Thoracic aorta (tissue), 2 donors: Measurements from ENCODE around the gene ANAPC5. TPM values are rescaled to one million over a fixed set of nuclear protein-coding genes. Genes with fewer than 3 reads are reported as not detected.
A peak's percentile ranks its signal among the peaks of the same experiment; 100 is the strongest.

Source experiments
- ATAC-seq: fragments of 150-250 bp; one replicate; pipeline ENCODE4 v1.8.0; 2017; ENCODE audit warnings: low read depth; ENCODE audit not compliant: insufficient number of reproducible peaks, low FRiP score
- DNase-seq: peaks from one replicate; pipeline ENCODE4 v3.0.0-alpha.2; 2020; ENCODE audit warnings: low spot score
- H3K27ac ChIP-seq, 2 donors: fragments of 200-600 bp; sonication (generic); 1 replicate in 1 of 2; 2 replicates in 1 of 2; pipeline ENCODE4 v1.5.1; 2016; ENCODE audit warnings: mild to moderate bottlenecking in 2 of 2, moderate library complexity in 2 of 2
- H3K27me3 ChIP-seq: fragments of 200-600 bp; sonication (generic); replicated peaks from 2 replicates; pipeline ENCODE4 v1.6.0; 2016; ENCODE audit warnings: mild to moderate bottlenecking; ENCODE audit not compliant: insufficient read depth
- H3K36me3 ChIP-seq: fragments of 200-600 bp; sonication (generic); one replicate; pipeline ENCODE4 v1.5.1; 2016
- H3K4me1 ChIP-seq, 2 donors: fragments of 200-600 bp; sonication (generic); 1 replicate in 1 of 2; 2 replicates in 1 of 2; pipeline versions ENCODE4 v1.5.1 to v1.6.0; 2016; ENCODE audit warnings: low read depth in 2 of 2, mild to moderate bottlenecking in 1 of 2; ENCODE audit not compliant: control insufficient read depth in 1 of 2
- H3K4me3 ChIP-seq: fragments of 200-600 bp; sonication (generic); 2 replicates; pipeline ENCODE4 v1.5.1; 2016; ENCODE audit warnings: mild to moderate bottlenecking
- H3K9me3 ChIP-seq: fragments of 200-600 bp; sonication (generic); 2 replicates; pipeline ENCODE4 v1.5.1; 2016
- CTCF ChIP-seq: fragments of 200-600 bp; sonication (generic); IDR thresholded peaks from one replicate; pipeline ENCODE4 v1.5.1; 2019; ENCODE audit warnings: antibody characterized with exemption
- total RNA-seq, 2 donors: library from RNA; depleted of rRNA; stranded (reverse); fragments of >200 nt; gene quantifications; one replicate each; pipeline versions ENCODE4 v1.1.0 to v1.2.3, GENCODE V29; 2016

ANAPC5 gene
- total RNA-seq, 2 donors from 2014 or later: 113 to 174 TPM

GRCh38 chr12:121288158-121288845 is 63.9 kb downstream of the ANAPC5 start:
- H3K27ac ChIP-seq: peak overlapping the region in 1 of 2 donors; percentile 66
- H3K27me3 ChIP-seq: no peaks in the 10 kb centered on the region
- DNase-seq (no peak), ATAC-seq (no peak)
- no peak for TF ChIP-seq CTCF
- H3K9me3 ChIP-seq: no peaks in the 10 kb centered on the region
- no peak overlapping the region for H3K4me3 ChIP-seq
- H3K4me1 ChIP-seq: peaks cover 11 to 33% of the 10 kb centered on the region in 2 donors
- H3K36me3 ChIP-seq: no peaks in the 10 kb centered on the region

GRCh38 chr12:121287267-121287954 is 64.8 kb downstream of the ANAPC5 start:
- TF ChIP-seq CTCF: no peak
- no peak for DNase-seq
- H3K36me3 ChIP-seq: no peaks in the 10 kb centered on the region
- H3K4me3 ChIP-seq: no peak overlapping the region
- H3K4me1 ChIP-seq: peaks cover 11 to 40% of the 10 kb centered on the region in 2 donors
- no peaks in the 10 kb centered on the region for H3K27me3 ChIP-seq
- ATAC-seq: no peak
- no peak overlapping the region for H3K27ac ChIP-seq
- no peaks in the 10 kb centered on the region for H3K9me3 ChIP-seq

- H3K9me3 ChIP-seq: no peaks in the 10 kb centered on the region
- no peaks in the 10 kb centered on the region for H3K27me3 ChIP-seq
- ATAC-seq (no peak), DNase-seq (no peak)
- no peak overlapping the region for H3K27ac ChIP-seq
- no peak for TF ChIP-seq CTCF
- H3K4me1 ChIP-seq: peaks cover 11 to 47% of the 10 kb centered on the region in 2 donors
- H3K36me3 ChIP-seq: no peaks in the 10 kb centered on the region
- H3K4me3 ChIP-seq: no peak overlapping the region
Measured at GRCh38 chr12:121285856-121286255, 66.4 kb downstream of the ANAPC5 start.

DNA sequence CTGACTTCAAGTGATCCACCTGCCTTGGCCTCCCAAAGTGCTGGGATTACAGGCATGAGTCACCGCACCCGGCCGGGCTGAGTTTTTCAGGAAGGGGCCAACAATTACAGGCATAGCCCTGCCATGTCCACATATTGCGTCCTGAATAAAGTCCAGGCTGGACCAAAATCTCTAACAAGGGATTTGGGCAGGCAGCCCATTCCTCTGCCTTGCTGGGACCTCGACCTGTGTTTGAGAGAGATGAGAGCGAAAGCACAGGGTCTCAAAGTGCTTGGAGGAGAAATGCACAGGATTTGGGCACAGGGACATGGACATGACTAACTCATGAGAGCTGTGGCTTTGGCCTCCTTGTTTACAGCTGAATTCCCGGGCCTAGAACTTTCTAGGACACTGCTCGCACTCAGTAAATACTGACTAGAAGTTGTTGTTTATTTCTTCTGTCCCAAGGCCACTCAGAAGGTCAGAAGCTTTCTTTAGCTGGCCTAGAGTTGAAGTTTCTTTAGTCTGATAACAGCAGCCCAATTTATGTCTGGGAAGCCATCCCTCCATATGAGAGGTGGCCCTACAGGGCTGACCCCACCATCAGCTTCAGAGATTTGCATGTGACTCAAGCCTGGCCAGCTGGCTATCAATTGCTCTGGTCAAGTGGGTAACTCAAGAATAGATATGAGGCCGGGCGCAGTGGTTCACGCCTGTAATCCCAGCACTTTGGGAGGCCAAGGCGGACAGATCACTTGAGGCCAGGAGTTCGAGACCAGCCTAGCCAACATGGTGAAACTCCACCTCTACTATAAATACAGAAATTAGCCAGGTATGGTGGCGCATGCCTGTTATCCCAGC is 67.4 kb downstream of the ANAPC5 start:
- no peak for DNase-seq
- no peaks in the 10 kb centered on the region for H3K9me3 ChIP-seq
- no peak for TF ChIP-seq CTCF
- H3K4me3 ChIP-seq: no peak overlapping the region
- no peaks in the 10 kb centered on the region for H3K36me3 ChIP-seq
- peak overlapping the region; percentile 59 to 60 for H3K27ac ChIP-seq
- H3K4me1 ChIP-seq: peaks cover 11 to 44% of the 10 kb centered on the region in 2 donors
- H3K27me3 ChIP-seq: no peaks in the 10 kb centered on the region
- ATAC-seq: peak; percentile 11

DNA sequence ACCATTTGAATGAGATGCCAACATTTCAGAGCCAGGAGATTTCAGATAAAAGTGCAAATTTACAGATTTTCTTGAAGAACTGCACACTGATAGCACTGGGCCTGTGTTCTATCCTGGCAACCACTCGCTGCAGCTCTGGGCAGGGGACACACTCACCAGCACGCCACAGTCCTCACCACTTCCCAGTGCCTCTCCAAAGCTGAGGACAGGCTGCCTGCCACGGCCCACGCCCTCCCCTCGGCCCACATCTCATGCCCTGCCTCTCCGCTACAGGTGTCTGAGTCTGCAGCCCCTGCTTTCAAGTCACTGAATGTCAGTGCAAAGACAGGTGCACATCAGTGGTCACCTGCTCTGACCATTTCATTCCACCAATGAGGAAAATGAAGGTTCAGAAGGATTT is 68.4 kb downstream of the ANAPC5 start:
- no peak for TF ChIP-seq CTCF
- no peaks in the 10 kb centered on the region for H3K27me3 ChIP-seq
- H3K36me3 ChIP-seq: no peaks in the 10 kb centered on the region
- no peaks in the 10 kb centered on the region for H3K9me3 ChIP-seq
- peak overlapping the region in 1 of 2 donors; percentile 60 for H3K27ac ChIP-seq
- DNase-seq (no peak), ATAC-seq (no peak)
- no peak overlapping the region for H3K4me3 ChIP-seq
- H3K4me1 ChIP-seq: peaks cover 16 to 41% of the 10 kb centered on the region in 2 donors
